NB4 (cell line): ENCODE data around the gene OSTC.

Experiments
- DNase-seq: peaks from one replicate; pipeline ENCODE4 v3.0.0; 2010; ENCODE audit warnings: low read depth
- H3K4me3 ChIP-seq: one replicate; pipeline ENCODE4 v1.5.1; 2011; ENCODE audit warnings: mild to moderate bottlenecking, low read depth, low read length, moderate library complexity
- CTCF ChIP-seq: IDR thresholded peaks from one replicate; pipeline ENCODE4 v1.5.1; 2012; ENCODE audit warnings: low read depth, low read length
- MYC ChIP-seq: IDR thresholded peaks from 2 replicates; pipeline ENCODE4 v1.6.1; 2011; ENCODE audit warnings: low read depth, low read length
- POLR2A ChIP-seq: IDR thresholded peaks from 2 replicates; pipeline ENCODE4 v1.6.1; 2011; ENCODE audit warnings: mild to moderate bottlenecking; ENCODE audit not compliant: insufficient read length; ENCODE audit errors: extremely low read depth
- TF ChIP-seq, protein P1 (sequence below): IDR thresholded peaks from 2 replicates; pipeline ENCODE4 v1.6.1; 2011; ENCODE audit warnings: low read depth, low read length

OSTC gene

GRCh38 chr4:108693211-108693610 lies 42.8 kb downstream of the OSTC start:
- TF ChIP-seq CTCF: no peak
- no peak for TF ChIP-seq POLR2A
- H3K4me3 ChIP-seq: no peak overlapping the region
- DNase-seq: no peak

DNA sequence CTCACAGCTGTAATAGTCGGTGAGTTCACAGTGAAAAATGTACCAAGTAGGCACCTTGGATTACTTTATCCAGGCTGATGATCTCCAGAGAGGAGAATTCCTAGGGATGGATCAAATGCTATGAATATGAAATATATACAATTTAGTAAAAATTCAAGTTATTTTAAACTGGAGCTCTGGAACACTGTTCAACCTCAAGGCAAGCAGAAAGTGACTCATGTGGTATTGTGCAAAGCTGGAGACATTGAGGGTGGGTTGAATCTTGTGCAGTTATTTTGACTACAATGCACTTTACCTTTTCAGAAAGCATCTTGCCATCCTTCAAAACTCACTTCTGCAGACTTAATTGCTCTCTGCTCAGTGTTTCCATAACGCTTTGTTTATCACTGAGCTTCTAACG lies 43.4 kb downstream of the OSTC start:
- TF ChIP-seq MYC (no peak), POLR2A (no peak), CTCF (no peak)
- TF ChIP-seq, protein P1, sequence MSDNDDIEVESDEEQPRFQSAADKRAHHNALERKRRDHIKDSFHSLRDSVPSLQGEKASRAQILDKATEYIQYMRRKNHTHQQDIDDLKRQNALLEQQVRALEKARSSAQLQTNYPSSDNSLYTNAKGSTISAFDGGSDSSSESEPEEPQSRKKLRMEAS: no peak
- H3K4me3 ChIP-seq: no peak overlapping the region
- no peak for DNase-seq

DNA sequence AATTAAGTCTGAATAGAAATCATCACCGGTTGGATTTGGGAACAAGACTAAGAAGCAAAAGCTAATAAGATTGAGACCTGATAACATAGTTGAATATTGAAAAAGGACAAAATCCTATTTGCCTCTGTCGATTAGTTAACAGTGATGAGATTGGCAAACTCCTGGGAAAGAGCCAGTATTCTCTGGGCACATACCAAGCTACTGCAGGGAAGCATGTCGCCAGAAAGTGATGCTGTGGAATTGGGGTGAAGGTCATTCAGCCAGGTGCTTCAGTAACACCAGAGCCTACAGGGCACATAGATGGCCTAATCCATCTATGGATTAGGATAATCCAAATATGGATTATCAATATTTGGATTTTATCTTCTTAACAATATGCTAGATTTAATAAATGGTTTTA lies 44.0 kb downstream of the OSTC start:
- no peak for TF ChIP-seq POLR2A
- TF ChIP-seq, protein P1: no peak
- no peak for TF ChIP-seq MYC
- TF ChIP-seq CTCF: no peak
- no peak overlapping the region for H3K4me3 ChIP-seq
- DNase-seq: no peak

DNA sequence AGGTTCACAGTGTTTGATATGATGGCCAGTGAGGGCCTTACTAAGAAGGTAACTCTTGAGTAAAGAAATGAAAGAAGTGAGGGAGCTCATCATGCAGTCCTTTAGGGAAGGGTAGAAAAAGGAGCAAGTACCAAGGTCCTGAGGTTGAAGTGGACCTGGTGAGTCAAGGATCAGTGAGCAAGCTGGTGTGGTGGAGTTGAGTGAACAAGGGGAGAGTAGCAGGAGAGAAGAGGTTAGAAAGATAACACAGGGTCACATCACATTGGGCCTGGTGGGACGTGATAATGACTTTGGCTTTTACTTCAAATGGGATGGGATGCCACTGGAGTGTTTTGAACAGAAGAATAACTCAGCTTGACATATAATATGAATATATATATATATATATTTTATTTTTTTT lies 44.7 kb downstream of the OSTC start:
- no peak for DNase-seq
- no peak for TF ChIP-seq MYC
- no peak for TF ChIP-seq CTCF
- TF ChIP-seq POLR2A: no peak
- TF ChIP-seq, protein P1: no peak
- no peak overlapping the region for H3K4me3 ChIP-seq

DNA sequence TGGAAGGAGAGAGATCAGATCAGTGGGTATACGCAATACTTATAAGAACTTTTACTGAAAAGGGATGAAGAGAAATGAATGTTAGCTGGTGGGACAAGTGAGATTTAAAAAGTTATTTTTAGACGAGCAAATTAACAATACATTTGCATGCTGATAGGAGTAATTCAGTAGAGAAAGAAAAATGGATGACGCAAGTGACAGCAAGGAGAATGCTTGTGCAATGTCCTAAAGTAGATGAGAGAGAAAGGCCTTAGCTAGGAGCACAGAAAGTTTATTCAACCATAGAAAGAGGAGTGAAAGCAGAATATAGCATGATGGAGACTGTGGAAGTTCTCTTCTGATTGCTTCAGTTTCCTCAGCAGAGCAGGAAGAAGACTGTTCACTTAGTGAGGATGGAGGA lies 45.8 kb downstream of the OSTC start:
- no peak for DNase-seq
- no peak overlapping the region for H3K4me3 ChIP-seq
- TF ChIP-seq POLR2A (no peak), MYC (no peak), CTCF (no peak)
- TF ChIP-seq, protein P1: no peak

GRCh38 chr4:108700081-108700757 lies 49.8 kb downstream of the OSTC start:
- no peak overlapping the region for H3K4me3 ChIP-seq
- no peak for TF ChIP-seq MYC
- TF ChIP-seq, protein P1: no peak
- DNase-seq: no peak
